GM12891 (cell line): ENCODE data around the gene MYO5B.

Experiments
- POLR2AphosphoS5 ChIP-seq: IDR thresholded peaks from 2 replicates; pipeline ENCODE4 v1.6.1; 2011; ENCODE audit warnings: low read depth, low read length, control low read depth
- POU2F2 ChIP-seq: IDR thresholded peaks from 2 replicates; pipeline ENCODE4 v1.6.1; 2011; ENCODE audit warnings: low read depth, mild to moderate bottlenecking, control low read depth, low read length, moderate library complexity
- TAF1 ChIP-seq: IDR thresholded peaks from 2 replicates; pipeline ENCODE4 v1.6.1; 2011; ENCODE audit warnings: low read depth, low read length, control low read depth

GRCh38 chr18:50096766-50097435, 98.0 kb downstream of the MYO5B start:
- TF ChIP-seq TAF1 = no peak
- no peak for TF ChIP-seq POLR2AphosphoS5
- TF ChIP-seq POU2F2 = no peak
